Endodermal cell (in vitro differentiated cells): ENCODE measurements around the gene KCNT1. TPM values are rescaled to one million over a fixed set of nuclear protein-coding genes. Genes with fewer than 3 reads are reported as not detected.

Experiments
- DNase-seq: peaks from one replicate; pipeline ENCODE4 v3.0.0-alpha.2; 2017
- H3K27ac ChIP-seq: 2 replicates; pipeline ENCODE4 v1.5.1; 2013; ENCODE audit warnings: mild to moderate bottlenecking, low read depth, low read length, moderate library complexity
- H3K27me3 ChIP-seq: 2 replicates; pipeline ENCODE4 v1.6.1; 2013; ENCODE audit warnings: mild to moderate bottlenecking, low read length, moderate library complexity; ENCODE audit not compliant: insufficient read depth, control insufficient read depth, poor library complexity, severe bottlenecking
- H3K36me3 ChIP-seq: 2 replicates; pipeline ENCODE4 v1.7.0; 2013; ENCODE audit warnings: mild to moderate bottlenecking, low read length, moderate library complexity; ENCODE audit not compliant: control insufficient read depth, insufficient read depth
- H3K4me1 ChIP-seq: one replicate; pipeline ENCODE4 v1.7.0; 2013; ENCODE audit warnings: low read length; ENCODE audit not compliant: control insufficient read depth, insufficient read depth
- H3K4me3 ChIP-seq: 2 replicates; pipeline ENCODE4 v1.5.1; 2013; ENCODE audit warnings: mild to moderate bottlenecking, low read length, moderate library complexity
- H3K9ac ChIP-seq: 2 replicates; pipeline ENCODE4 v1.6.1; 2013; ENCODE audit warnings: mild to moderate bottlenecking, low read length, moderate library complexity; ENCODE audit not compliant: poor library complexity, severe bottlenecking; ENCODE audit errors: extremely low read depth
- H3K9me3 ChIP-seq: 2 replicates; pipeline ENCODE4 v1.6.1; 2013; ENCODE audit warnings: mild to moderate bottlenecking, low read length, moderate library complexity; ENCODE audit not compliant: control insufficient read depth
- H3K27ac Mint-ChIP-seq: 2 replicates; pipeline ENCODE4 v1.8.0; 2020; ENCODE audit warnings: mixed read lengths
- H3K27me3 Mint-ChIP-seq: 2 replicates; pipeline ENCODE4 v1.8.0; 2021; ENCODE audit warnings: mild to moderate bottlenecking, mixed read lengths; ENCODE audit not compliant: insufficient read depth
- H3K36me3 Mint-ChIP-seq: 2 replicates; pipeline ENCODE4 v1.8.0; 2020; ENCODE audit warnings: low read depth, mixed read lengths
- H3K4me1 Mint-ChIP-seq: 2 replicates; pipeline ENCODE4 v1.8.0; 2020; ENCODE audit warnings: mixed read lengths
- H3K4me3 Mint-ChIP-seq: 2 replicates; pipeline ENCODE4 v1.8.0; 2020; ENCODE audit warnings: mild to moderate bottlenecking, moderate library complexity, mixed read lengths
- H3K9me3 Mint-ChIP-seq: 2 replicates; pipeline ENCODE4 v1.8.0; 2020; ENCODE audit warnings: mild to moderate bottlenecking, mixed read lengths
- WGBS, 2 experiments: methylation state at CpG; one replicate each; pipeline versions ENCODE4 v1.1.5 to v1.1.7; 2013; ENCODE audit warnings: missing lambda C conversion rate in 2 of 2, mixed read lengths in 1 of 2; ENCODE audit not compliant: insufficient coverage in 1 of 2, insufficient read length in 1 of 2; 5-methylcytosine and 5-hydroxymethylcytosine counted together
- total RNA-seq, 2 donors: library from RNA; stranded (reverse); fragmentation: NEBNext Ultra II Directional in 1 of 2; extraction: Animal tissue kit (Norgen Biotek cat#: 25700) in 1 of 2; gene quantifications; 2 replicates in 1 of 2; 3 replicates in 1 of 2; pipeline ENCODE4 v1.2.1, GENCODE V29; 2021
- TF ChIP-seq, protein P1 (sequence below): fragments of 200-600 bp; sonication (generic); conservative IDR thresholded peaks from 2 replicates; pipeline ENCODE4 v1.5.0; 2021; ENCODE audit warnings: antibody characterized with exemption, mild to moderate bottlenecking

Gene KCNT1
- total RNA-seq, 2 donors from 2014 or later: 0.15 TPM; not detected in 1

DNA sequence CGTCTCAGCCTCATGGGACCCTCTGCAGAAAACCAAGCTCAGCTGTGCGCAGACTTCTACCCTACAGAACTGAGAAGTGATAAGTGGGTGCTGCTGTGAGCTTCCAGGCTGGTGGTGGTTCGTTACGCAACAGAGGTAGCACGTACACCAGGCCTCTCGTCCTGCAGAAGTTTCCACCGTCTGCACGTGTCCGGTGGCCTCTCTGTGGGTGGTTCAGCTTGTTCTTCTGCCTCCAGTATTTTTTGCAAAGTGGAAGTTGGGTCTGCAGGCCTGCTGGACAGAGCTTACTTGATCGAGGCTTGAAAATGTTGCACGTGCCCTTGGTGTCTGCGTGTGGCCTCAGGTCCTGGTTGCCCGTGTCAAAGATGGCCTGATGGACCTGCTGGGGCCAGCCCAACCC, 27.5 kb downstream of the KCNT1 start:
- TF ChIP-seq, protein P1, sequence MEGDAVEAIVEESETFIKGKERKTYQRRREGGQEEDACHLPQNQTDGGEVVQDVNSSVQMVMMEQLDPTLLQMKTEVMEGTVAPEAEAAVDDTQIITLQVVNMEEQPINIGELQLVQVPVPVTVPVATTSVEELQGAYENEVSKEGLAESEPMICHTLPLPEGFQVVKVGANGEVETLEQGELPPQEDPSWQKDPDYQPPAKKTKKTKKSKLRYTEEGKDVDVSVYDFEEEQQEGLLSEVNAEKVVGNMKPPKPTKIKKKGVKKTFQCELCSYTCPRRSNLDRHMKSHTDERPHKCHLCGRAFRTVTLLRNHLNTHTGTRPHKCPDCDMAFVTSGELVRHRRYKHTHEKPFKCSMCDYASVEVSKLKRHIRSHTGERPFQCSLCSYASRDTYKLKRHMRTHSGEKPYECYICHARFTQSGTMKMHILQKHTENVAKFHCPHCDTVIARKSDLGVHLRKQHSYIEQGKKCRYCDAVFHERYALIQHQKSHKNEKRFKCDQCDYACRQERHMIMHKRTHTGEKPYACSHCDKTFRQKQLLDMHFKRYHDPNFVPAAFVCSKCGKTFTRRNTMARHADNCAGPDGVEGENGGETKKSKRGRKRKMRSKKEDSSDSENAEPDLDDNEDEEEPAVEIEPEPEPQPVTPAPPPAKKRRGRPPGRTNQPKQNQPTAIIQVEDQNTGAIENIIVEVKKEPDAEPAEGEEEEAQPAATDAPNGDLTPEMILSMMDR: no peak
- no peaks in the 10 kb centered on the region for H3K4me1 ChIP-seq
- no peak overlapping the region for H3K27ac Mint-ChIP-seq
- no peak overlapping the region for H3K27ac ChIP-seq
- no peaks in the 10 kb centered on the region for H3K27me3 ChIP-seq
- peaks cover 13% of the 10 kb centered on the region for H3K27me3 Mint-ChIP-seq
- DNase-seq: no peak
- no peak overlapping the region for H3K9ac ChIP-seq
- no peaks in the 10 kb centered on the region for H3K36me3 ChIP-seq
- no peaks in the 10 kb centered on the region for H3K4me1 Mint-ChIP-seq
- no peak overlapping the region for H3K4me3 Mint-ChIP-seq
- no peaks in the 10 kb centered on the region for H3K36me3 Mint-ChIP-seq
- peaks cover 7% of the 10 kb centered on the region for H3K9me3 ChIP-seq
- no peak overlapping the region for H3K4me3 ChIP-seq
- 85 to 90% methylated on average over 10 to 13 of the region's 13 CpGs for WGBS, 2 experiments
- H3K9me3 Mint-ChIP-seq: peaks cover 27% of the 10 kb centered on the region

DNA sequence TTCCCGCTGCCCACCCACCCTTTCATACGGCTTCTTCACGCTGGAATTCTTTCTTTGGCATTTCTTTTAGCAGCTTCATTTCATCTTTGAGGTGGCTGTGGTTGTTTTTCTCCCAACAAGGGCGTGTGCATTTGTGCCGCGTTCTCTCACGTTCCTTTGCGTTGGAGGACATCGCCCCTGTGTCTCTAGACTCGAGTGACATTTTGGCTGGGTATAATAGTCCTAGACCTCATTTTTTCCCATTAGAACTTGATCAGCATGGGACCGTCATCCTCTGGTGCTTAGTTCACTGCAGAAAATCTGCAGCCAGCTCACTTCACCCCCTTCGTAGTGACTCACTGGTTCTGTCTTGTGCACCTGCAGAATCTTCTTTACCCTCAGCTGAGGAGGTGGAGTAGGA, 29.5 kb downstream of the KCNT1 start:
- WGBS, 2 experiments: 87 to 96% methylated on average over 11 to 12 of the region's 12 CpGs
- DNase-seq: no peak

DNA sequence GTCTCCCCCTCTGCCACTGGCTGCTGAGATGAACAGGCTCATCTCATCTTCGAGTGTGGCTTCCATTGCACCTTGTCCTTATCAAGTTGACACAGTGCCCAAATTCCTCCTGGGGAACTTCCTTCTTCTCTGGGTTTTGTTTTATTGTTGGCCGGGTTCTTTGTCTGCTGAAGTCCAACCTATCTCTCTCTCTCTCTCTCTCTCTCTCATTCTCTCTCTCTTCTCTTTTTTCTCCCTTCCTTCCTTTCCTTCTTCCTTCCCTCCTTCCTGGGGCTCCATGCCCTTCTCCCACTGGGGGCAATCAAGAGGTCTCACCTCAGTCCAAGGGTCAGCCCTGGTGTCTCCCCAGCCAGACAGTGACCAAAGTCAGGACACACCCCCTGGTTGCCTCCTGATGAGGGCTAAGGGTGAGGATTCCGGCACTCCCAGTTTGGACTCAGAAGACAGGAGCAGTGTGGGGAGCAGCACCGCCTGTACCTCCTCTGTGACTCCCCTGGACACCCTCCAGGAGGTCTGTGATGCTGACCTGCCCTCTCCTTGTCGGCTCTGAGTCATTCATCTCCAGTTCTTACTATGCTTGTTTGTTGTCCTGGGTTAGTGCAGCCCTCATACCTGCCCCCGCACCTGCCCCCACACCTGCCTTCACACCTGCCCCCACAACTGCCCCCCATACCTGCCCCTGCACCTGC, 30.7 kb downstream of the KCNT1 start:
- no peak overlapping the region for H3K4me3 Mint-ChIP-seq
- H3K9me3 Mint-ChIP-seq: peaks cover 27% of the 10 kb centered on the region
- peaks cover 20% of the 10 kb centered on the region for H3K27me3 ChIP-seq
- H3K27ac Mint-ChIP-seq: no peak overlapping the region
- no peak overlapping the region for H3K9ac ChIP-seq
- WGBS, 2 experiments: 85 to 90% methylated on average over 3 to 5 of the region's 6 CpGs
- H3K4me1 Mint-ChIP-seq: no peaks in the 10 kb centered on the region
- TF ChIP-seq, protein P1: no peak
- H3K36me3 Mint-ChIP-seq: no peaks in the 10 kb centered on the region
- no peak for DNase-seq
- peaks cover 7% of the 10 kb centered on the region for H3K9me3 ChIP-seq
- no peak overlapping the region for H3K4me3 ChIP-seq
- H3K36me3 ChIP-seq: no peaks in the 10 kb centered on the region
- H3K4me1 ChIP-seq: no peaks in the 10 kb centered on the region
- peaks cover 22% of the 10 kb centered on the region for H3K27me3 Mint-ChIP-seq
- no peak overlapping the region for H3K27ac ChIP-seq

More for the DNA sequence above, 29.5 kb downstream of the KCNT1 start:
- Mint-ChIP-seq H3K27me3 (peaks cover 16% of the 10 kb centered on the region), H3K4me1 (no peaks in the 10 kb centered on the region), H3K36me3 (no peaks in the 10 kb centered on the region), H3K27ac (no peak overlapping the region), H3K4me3 (no peak overlapping the region), H3K9me3 (peaks cover 27% of the 10 kb centered on the region)
- peaks cover 7% of the 10 kb centered on the region for H3K9me3 ChIP-seq
- no peak overlapping the region for H3K4me3 ChIP-seq
- H3K36me3 ChIP-seq: no peaks in the 10 kb centered on the region
- H3K4me1 ChIP-seq: no peaks in the 10 kb centered on the region
- TF ChIP-seq, protein P1: no peak
- peaks cover 9% of the 10 kb centered on the region for H3K27me3 ChIP-seq
- no peak overlapping the region for H3K9ac ChIP-seq
- H3K27ac ChIP-seq: no peak overlapping the region
